Urothelium cell line (cell line): Measurements from ENCODE around the gene ECE1.

ENCODE experiments used
- DNase-seq: peaks from one replicate; pipeline ENCODE4 v3.0.0; 2011; ENCODE audit warnings: low spot score, mixed read lengths
- FAIRE-seq: peaks from 2 replicates; lab custom pipeline; 2011; peaks lifted over from hg19 to GRCh38; lab: Jason Lieb, UNC

The ECE1 gene

GRCh38 chr1:21308847-21309652, 18.8 kb upstream of the ECE1 start:
- no peak for FAIRE-seq
- DNase-seq, result no peak

GRCh38 chr1:21308330-21308729, 18.1 kb upstream of the ECE1 start:
- FAIRE-seq (no peak), DNase-seq (no peak)

- no peak for FAIRE-seq
- DNase-seq, result no peak
Observed at GRCh38 chr1:21307663-21308305, 17.5 kb upstream of the ECE1 start.

GRCh38 chr1:21307210-21307609, 16.9 kb upstream of the ECE1 start:
- FAIRE-seq, result no peak

GRCh38 chr1:21305900-21306189, 15.6 kb upstream of the ECE1 start:
- DNase-seq (no peak), FAIRE-seq (no peak)

More at GRCh38 chr1:21307210-21307609, 16.9 kb upstream of the ECE1 start:
- DNase-seq, result no peak

GRCh38 chr1:21305155-21305899, 15.1 kb upstream of the ECE1 start:
- no peak for FAIRE-seq

GRCh38 chr1:21304488-21304887, 14.2 kb upstream of the ECE1 start:
- FAIRE-seq, result no peak
- DNase-seq, result no peak

More at GRCh38 chr1:21305155-21305899, 15.1 kb upstream of the ECE1 start:
- no peak for DNase-seq

- FAIRE-seq, result no peak
- no peak for DNase-seq
Observed at GRCh38 chr1:21302747-21303715, 12.8 kb upstream of the ECE1 start.

GRCh38 chr1:21301794-21302440, 11.7 kb upstream of the ECE1 start:
- no peak for FAIRE-seq
- DNase-seq, result no peak

- DNase-seq, result no peak
- FAIRE-seq, result no peak
Observed at GRCh38 chr1:21300774-21301173, 10.5 kb upstream of the ECE1 start.

- DNase-seq, result no peak
- FAIRE-seq, result no peak
Observed at GRCh38 chr1:21299780-21300395, 9.6 kb upstream of the ECE1 start.

GRCh38 chr1:21298981-21299391, 8.7 kb upstream of the ECE1 start:
- FAIRE-seq, result no peak
- DNase-seq, result no peak

GRCh38 chr1:21297975-21298374, 7.7 kb upstream of the ECE1 start:
- FAIRE-seq (no peak), DNase-seq (no peak)

GRCh38 chr1:21296509-21297354, 6.5 kb upstream of the ECE1 start:
- no peak for DNase-seq
- no peak for FAIRE-seq

GRCh38 chr1:21295545-21295944, 5.3 kb upstream of the ECE1 start:
- no peak for FAIRE-seq
- DNase-seq, result no peak

GRCh38 chr1:21295002-21295401, 4.7 kb upstream of the ECE1 start:
- no peak for DNase-seq
- no peak for FAIRE-seq

- DNase-seq (no peak), FAIRE-seq (no peak)
Observed at GRCh38 chr1:21294266-21294989, 4.2 kb upstream of the ECE1 start.
